ENCODE measurements around the gene GRAMD1B. TPM values are rescaled to one million over a fixed set of nuclear protein-coding genes. Genes with fewer than 3 reads are reported as not detected.
A peak's percentile ranks its signal among the peaks of the same experiment; 100 is the strongest.

GRAMD1B gene
- total and polyA plus RNA-seq, 2 donors (not counting 1 experiment from before 2014, with no cell fraction given), result 0.58 to 11.6 TPM

- ChIA-PET CTCF (interaction anchor here (0.7 to 3.1 kb wide), 27 partner anchors 9 to 474 kb away, joined by 3 to 36 read pairs (median 4); no protein-coding TSS in a partner anchor), POLR2A (no interaction called here)
- Mint-ChIP-seq H3K9me3 (ENCODE audit: insufficient read depth) (no peaks in the 10 kb centered on the region), H3K27ac (no peak overlapping the region), H3K27me3 (no peaks in the 10 kb centered on the region), H3K4me3 (peak overlapping the region; percentile 77), H3K4me1 (peaks cover 23% of the 10 kb centered on the region)
- ATAC-seq (ENCODE audit: low read depth) (peak; percentile 69), DNase-seq (peak; percentile 61)
- intact Hi-C loops (cut with micrococcal nuclease), result loop anchor here (1.0 kb wide), 1 partner anchor 66 kb away; no protein-coding TSS in a partner anchor
- H3K9ac ChIP-seq (ENCODE audit: low read length), result peak overlapping the region; percentile 19
- H3K4me2 ChIP-seq (replicated peaks; ENCODE audit: low read depth, low read length, poor library complexity, severe bottlenecking), result peak overlapping the region; percentile 55
- no peaks in the 10 kb centered on the region for H3K9me3 ChIP-seq (ENCODE audit: control extremely low read depth in 1 of 3, control insufficient read depth in 2 of 3, insufficient read depth in 1 of 3, low read length in 2 of 3)
- peak overlapping the region in 3 of 5 experiments; percentile 9 to 30 (median 13) for H3K4me3 ChIP-seq (ENCODE audit: control extremely low read depth in 1 of 5, extremely low read depth in 1 of 5, insufficient read depth in 1 of 5, low read depth in 2 of 5, low read length in 4 of 5)
- H3K36me3 ChIP-seq (replicated peaks in 1 of 2; ENCODE audit: control extremely low read depth in 1 of 2, control insufficient read depth in 1 of 2, extremely low read depth in 1 of 2, insufficient read depth in 2 of 2, low read length in 1 of 2), result no peaks in the 10 kb centered on the region
- TF ChIP-seq EZH2 (IDR thresholded peaks at IDR 0.05; ENCODE audit: borderline replicate concordance, insufficient read depth, low read depth, low read length, poor library complexity, severe bottlenecking) (no peak), CTCF (IDR thresholded peaks at IDR 0.05) (peak; percentile 92)
- no peaks in the 10 kb centered on the region for H4K20me1 ChIP-seq (ENCODE audit: control insufficient read depth, insufficient read depth, low read length, poor library complexity, severe bottlenecking)
- peaks cover 9 to 16% of the 10 kb centered on the region in 2 donors for H3K4me1 ChIP-seq (ENCODE audit: control insufficient read depth in 2 of 2, insufficient read depth in 2 of 2, low read length in 2 of 2)
- H3K79me2 ChIP-seq (ENCODE audit: control insufficient read depth, insufficient read depth, low read length), result no peaks in the 10 kb centered on the region
- WGBS (ENCODE audit: insufficient coverage), result 62% methylated on average over 37 of the region's 37 CpGs
- peak overlapping the region; percentile 46 for H2AFZ ChIP-seq (ENCODE audit: insufficient read depth, low read depth, low read length, poor library complexity, severe bottlenecking)
- no peak overlapping the region for H3K27ac ChIP-seq (ENCODE audit: low read length in 2 of 2)
- H3K27me3 ChIP-seq (replicated peaks in 1 of 4; ENCODE audit: control extremely low read depth in 1 of 4, control insufficient read depth in 3 of 4, insufficient read depth in 4 of 4, low read length in 3 of 4), result no peaks in the 10 kb centered on the region
Observed at GRCh38 chr11:123577081-123577598, 147.1 kb downstream of the GRAMD1B start.

GRCh38 chr11:123578778-123579481 is 148.9 kb downstream of the GRAMD1B start:
- ChIA-PET POLR2A (no interaction called here), CTCF (interaction anchor here (1.0 to 4.0 kb wide), 8 partner anchors 9 to 171 kb away, joined by 3 to 40 read pairs (median 7); no protein-coding TSS in a partner anchor)
- Histone ChIP-seq H3K27ac (ENCODE audit: low read length in 2 of 2) (no peak overlapping the region), H3K4me1 (ENCODE audit: control insufficient read depth in 2 of 2, insufficient read depth in 2 of 2, low read length in 2 of 2) (peaks cover 9 to 16% of the 10 kb centered on the region in 2 donors), H3K9me3 (ENCODE audit: control extremely low read depth in 1 of 3, control insufficient read depth in 2 of 3, insufficient read depth in 1 of 3, low read length in 2 of 3) (no peaks in the 10 kb centered on the region), H3K4me3 (ENCODE audit: control extremely low read depth in 1 of 5, extremely low read depth in 1 of 5, insufficient read depth in 1 of 5, low read depth in 2 of 5, low read length in 4 of 5) (no peak overlapping the region), H4K20me1 (ENCODE audit: control insufficient read depth, insufficient read depth, low read length, poor library complexity, severe bottlenecking) (no peaks in the 10 kb centered on the region), H3K9ac (ENCODE audit: low read length) (no peak overlapping the region), H3K4me2 (replicated peaks; ENCODE audit: low read depth, low read length, poor library complexity, severe bottlenecking) (no peak overlapping the region), H2AFZ (ENCODE audit: insufficient read depth, low read depth, low read length, poor library complexity, severe bottlenecking) (no peak overlapping the region), H3K79me2 (ENCODE audit: control insufficient read depth, insufficient read depth, low read length) (no peaks in the 10 kb centered on the region), H3K36me3 (replicated peaks in 1 of 2; ENCODE audit: control extremely low read depth in 1 of 2, control insufficient read depth in 1 of 2, extremely low read depth in 1 of 2, insufficient read depth in 2 of 2, low read length in 1 of 2) (no peaks in the 10 kb centered on the region), H3K27me3 (replicated peaks in 1 of 4; ENCODE audit: control extremely low read depth in 1 of 4, control insufficient read depth in 3 of 4, insufficient read depth in 4 of 4, low read length in 3 of 4) (no peaks in the 10 kb centered on the region)
- Mint-ChIP-seq H3K4me1 (peaks cover 23% of the 10 kb centered on the region), H3K27ac (no peak overlapping the region), H3K27me3 (no peaks in the 10 kb centered on the region), H3K9me3 (ENCODE audit: insufficient read depth) (no peaks in the 10 kb centered on the region), H3K4me3 (no peak overlapping the region)
- no peak for DNase-seq
- no peak for TF ChIP-seq EZH2 (IDR thresholded peaks at IDR 0.05; ENCODE audit: borderline replicate concordance, insufficient read depth, low read depth, low read length, poor library complexity, severe bottlenecking)
- no peak for TF ChIP-seq CTCF (IDR thresholded peaks at IDR 0.05)
- intact Hi-C loops (cut with micrococcal nuclease), result no loop called here
- 96% methylated on average over 12 of the region's 15 CpGs for WGBS (ENCODE audit: insufficient coverage)
- ATAC-seq (ENCODE audit: low read depth), result no peak
